Aortic smooth muscle cell (primary cell): ENCODE results near the gene LILRB2. TPM values are rescaled to one million over a fixed set of nuclear protein-coding genes. Genes with fewer than 3 reads are reported as not detected.

Source experiments
- total RNA-seq: library from RNA; depleted of rRNA; stranded (reverse); fragments of >200 nt; gene quantifications from 2 replicates; pipeline ENCODE4 v1.2.3, GENCODE V29; 2014

LILRB2 gene
- total RNA-seq: not detected in 2 replicates

DNA sequence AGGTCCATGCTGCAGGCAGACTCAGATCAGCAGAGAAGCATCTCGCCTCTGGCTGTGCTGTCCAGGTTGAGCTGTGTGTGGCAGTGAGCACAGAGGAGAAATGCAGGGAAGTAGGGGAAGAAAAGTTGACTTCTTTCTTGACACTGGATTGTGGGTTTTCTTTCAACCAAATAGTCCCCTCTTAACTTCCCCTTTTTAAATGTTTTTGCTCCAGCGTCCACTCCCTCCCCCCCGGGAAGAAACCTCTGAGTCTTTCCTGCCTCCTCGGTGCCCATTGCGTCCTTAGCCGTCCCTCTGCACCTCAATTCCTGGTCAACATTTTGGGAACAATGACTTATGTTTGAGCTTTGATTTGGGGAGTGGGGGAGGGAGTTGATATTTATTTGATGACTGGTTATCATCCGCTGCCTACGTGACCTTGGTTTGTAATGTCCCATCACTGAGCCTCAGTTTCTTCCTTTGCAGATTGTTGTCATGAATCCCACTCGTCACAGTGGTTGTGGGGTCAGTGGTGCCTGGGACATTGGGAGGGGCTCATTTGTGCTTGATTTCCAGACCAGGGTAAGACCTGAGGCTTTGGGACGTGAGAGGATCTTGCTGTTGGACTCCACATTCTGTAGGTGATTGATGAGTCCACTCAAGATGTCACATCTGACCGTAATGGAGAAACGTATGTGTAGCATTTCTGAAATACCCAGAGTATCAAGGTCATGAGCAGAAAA lies at the start of gene LILRB2:
LILRB2 (minus strand) TSS at position 104 of the 722 bp plus-strand sequence. CDS start 614 bp downstream, outside the sequence.

DNA sequence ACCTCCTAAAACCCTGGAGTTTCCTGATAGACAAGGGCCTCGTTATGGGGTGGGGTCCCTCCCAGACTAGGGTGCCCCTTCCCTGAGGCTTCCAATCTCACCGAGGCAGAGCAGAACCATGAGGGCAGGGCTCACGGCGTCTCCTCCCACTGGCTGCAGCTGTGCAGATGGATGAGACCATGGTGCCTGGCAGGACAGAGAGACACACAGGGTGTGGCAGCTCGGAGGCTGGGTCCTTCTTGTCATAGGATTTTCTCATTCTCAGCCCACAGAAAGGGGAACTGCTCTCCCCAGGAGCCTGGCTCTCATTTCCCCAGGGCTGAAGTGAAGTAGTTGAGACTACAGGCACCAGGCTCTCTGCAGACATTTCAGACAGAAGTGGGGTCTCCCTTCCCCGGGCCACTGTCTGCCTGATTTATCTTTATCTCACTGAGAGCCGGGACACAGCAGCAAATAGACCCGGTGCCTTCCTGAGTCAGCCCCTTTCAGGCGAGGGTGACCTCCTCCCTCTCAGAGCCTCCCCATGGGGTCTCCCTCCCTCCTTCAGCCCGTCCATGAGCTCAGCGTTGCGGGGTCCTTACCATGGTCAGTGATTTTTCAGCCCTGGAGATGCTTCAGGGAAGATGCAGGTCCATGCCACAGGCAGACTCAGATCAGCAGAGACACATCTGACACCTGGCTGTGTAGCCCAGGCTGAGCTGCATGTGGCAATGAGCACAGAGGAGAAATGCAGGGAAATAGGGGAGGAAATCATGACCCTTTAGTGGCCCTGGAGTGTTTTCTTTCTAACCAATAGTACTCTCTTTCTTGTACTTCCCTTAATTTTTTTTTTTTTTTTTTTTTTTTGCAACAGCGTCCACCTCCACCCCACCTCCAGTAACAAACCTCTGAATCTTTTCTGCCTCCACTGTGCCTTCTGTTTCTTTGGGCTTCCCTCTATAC lies 31.8 kb upstream of the LILRB2 start, which contains the start of gene LILRA5:
LILRA5 (minus strand) TSS at position 731 of the 942 bp plus-strand sequence; CDS start at position 584, 147 bp downstream.

DNA sequence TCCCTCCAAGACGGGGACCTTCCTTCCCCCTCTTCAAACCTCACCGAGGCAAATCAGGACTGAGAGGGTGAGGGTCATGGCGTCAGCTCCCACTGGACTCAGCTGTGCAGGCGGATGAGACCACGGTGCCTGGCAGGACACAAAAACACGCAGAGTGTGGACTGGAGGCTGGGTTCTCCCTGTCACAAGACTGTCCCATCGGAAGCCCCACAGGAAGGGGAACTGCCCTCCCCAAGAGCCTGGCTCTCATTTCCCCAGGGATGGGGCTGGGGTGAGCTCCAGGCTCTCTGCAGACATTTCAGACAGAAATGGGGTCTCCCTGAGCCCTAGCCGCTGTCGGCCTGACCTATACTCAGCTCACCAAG lies 23.8 kb downstream of the LILRB2 start, which contains the start of gene LILRB5:
LILRB5 (minus strand) TSS at position 158 of the 365 bp plus-strand sequence; CDS start at position 78, 80 bp downstream.

DNA sequence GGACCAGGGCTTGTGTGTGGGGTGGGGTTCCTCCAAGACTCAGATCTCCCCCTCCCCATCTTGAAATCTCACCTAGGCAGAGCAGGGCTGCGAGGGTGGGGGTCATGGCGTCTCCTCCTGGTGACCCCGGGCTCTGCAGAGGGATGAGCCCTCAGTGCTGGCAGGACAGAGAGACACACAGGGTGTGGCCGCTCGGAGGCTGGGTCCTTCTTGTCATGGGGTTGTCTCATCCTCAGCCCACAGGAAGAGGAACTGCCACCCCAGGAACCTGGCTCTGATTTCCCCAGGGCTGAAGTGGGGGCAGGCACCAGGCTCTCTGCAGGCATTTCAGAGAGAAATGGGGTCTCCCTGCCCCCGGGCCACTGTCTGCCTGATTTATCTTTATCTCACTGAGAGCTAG lies 38.3 kb downstream of the LILRB2 start, which contains the start of gene LILRA6:
LILRA6 (minus strand) TSS at position 145 of the 400 bp plus-strand sequence.

Other genes with a start within 250 kb of the LILRB2 start
- gene VSTM1, start 217.2 kb downstream of the LILRB2 start, total RNA-seq: not detected in 2 replicates
- gene TARM1, start 199.7 kb downstream of the LILRB2 start, total RNA-seq: not detected in 2 replicates
- 0.06 and 0.13 TPM in 2 replicates for gene OSCAR, start 180.3 kb downstream of the LILRB2 start, total RNA-seq
- 19.5 and 23.3 TPM in 2 replicates for gene NDUFA3, start 178.3 kb downstream of the LILRB2 start, total RNA-seq
- 20.6 and 26.0 TPM in 2 replicates for gene TFPT, start 165.5 kb downstream of the LILRB2 start, total RNA-seq
- 54.7 and 58.1 TPM in 2 replicates for gene PRPF31, start 165.4 kb downstream of the LILRB2 start, total RNA-seq
- 11.0 and 15.3 TPM in 2 replicates for gene CNOT3, start 143.3 kb downstream of the LILRB2 start, total RNA-seq
- gene LENG1, start 121.4 kb downstream of the LILRB2 start, total RNA-seq: 7.3 and 7.9 TPM in 2 replicates
- 0.31 TPM in 1 of 2 replicates, not detected in the other for gene TMC4, start 108.0 kb downstream of the LILRB2 start, total RNA-seq
- gene MBOAT7, start 91.5 kb downstream of the LILRB2 start, total RNA-seq: 22.6 and 24.0 TPM in 2 replicates
- 38.7 and 39.7 TPM in 2 replicates for gene TSEN34, start 89.8 kb downstream of the LILRB2 start, total RNA-seq
- gene RPS9, start 80.3 kb downstream of the LILRB2 start, total RNA-seq: 2,262 and 2,314 TPM in 2 replicates
- gene LILRB3, start 58.1 kb downstream of the LILRB2 start, total RNA-seq: not detected in 2 replicates
- gene LILRA6, start 38.3 kb downstream of the LILRB2 start, total RNA-seq: not detected in 2 replicates
- gene LILRB5, start 23.8 kb downstream of the LILRB2 start, total RNA-seq: not detected in 2 replicates
- gene LILRA5, start 32.1 kb upstream of the LILRB2 start, total RNA-seq: not detected in 2 replicates
- gene LILRA4, start 58.1 kb upstream of the LILRB2 start, total RNA-seq: not detected in 2 replicates
- gene LAIR1, start 83.8 kb upstream of the LILRB2 start, total RNA-seq: not detected in 2 replicates
- gene TTYH1, start 134.4 kb upstream of the LILRB2 start, total RNA-seq: not detected in 2 replicates
- gene LENG8, start 168.1 kb upstream of the LILRB2 start, total RNA-seq: 34.9 and 45.4 TPM in 2 replicates
- 9.5 and 10.4 TPM in 2 replicates for gene LENG9, start 182.7 kb upstream of the LILRB2 start, total RNA-seq
- 23.9 and 33.4 TPM in 2 replicates for gene CDC42EP5, start 192.2 kb upstream of the LILRB2 start, total RNA-seq
- not detected in 2 replicates for gene LAIR2, start 221.7 kb upstream of the LILRB2 start, total RNA-seq